Measurements from ENCODE around the gene SMIM36. TPM values are rescaled to one million over a fixed set of nuclear protein-coding genes. Genes with fewer than 3 reads are reported as not detected.

Gene SMIM36
- total RNA-seq, 4 donors from 2014 or later = not detected

- WGBS = 79% methylated on average over 4 of the region's 4 CpGs
- Histone ChIP-seq H3K27ac (replicated peaks in 1 of 4) (peak overlapping the region in 2 of 4 donors; percentile 54 to 60), H3K36me3 (peaks cover 10 to 42% (median 34%) of the 10 kb centered on the region in 4 donors), H3K27me3 (no peaks in the 10 kb centered on the region), H3K4me1 (peaks cover 29 to 59% (median 53%) of the 10 kb centered on the region in 4 donors), H3K4me3 (no peak overlapping the region), H3K9me3 (no peaks in the 10 kb centered on the region)
- no peak for DNase-seq (ENCODE audit: extremely low spot score)
- intact Hi-C loops (cut with DNase I) = loop anchor here (5.0 to 10.0 kb wide), 3 partner anchors 42 to 150 kb away; partner anchors contain the start of genes HLF and SMIM36
- TF ChIP-seq CTCF (IDR thresholded peaks at IDR 0.05) (no peak), POLR2A (IDR thresholded peaks at IDR 0.05; ENCODE audit: low read depth) (no peak), EP300 (IDR thresholded peaks at IDR 0.05) (no peak), POLR2AphosphoS5 (IDR thresholded peaks at IDR 0.05) (no peak)
These were observed 96.3 kb downstream of the SMIM36 start for GRCh38 chr17:55414983-55415382.

- no peaks in the 10 kb centered on the region for H3K27me3 ChIP-seq
- peaks cover 21 to 50% (median 44%) of the 10 kb centered on the region in 4 donors for H3K36me3 ChIP-seq
- intact Hi-C loops (cut with DNase I) = loop anchor here (5.0 to 10.0 kb wide), 2 partner anchors 43 to 149 kb away; partner anchors contain the start of gene HLF
- peaks cover 21 to 49% (median 43%) of the 10 kb centered on the region in 4 donors for H3K4me1 ChIP-seq
- no peak for TF ChIP-seq CTCF (IDR thresholded peaks at IDR 0.05)
- no peak for TF ChIP-seq POLR2A (IDR thresholded peaks at IDR 0.05; ENCODE audit: low read depth)
- no peak for TF ChIP-seq POLR2AphosphoS5 (IDR thresholded peaks at IDR 0.05)
- no peak for TF ChIP-seq EP300 (IDR thresholded peaks at IDR 0.05)
- H3K4me3 ChIP-seq = no peak overlapping the region
- no peak overlapping the region for H3K27ac ChIP-seq (replicated peaks in 1 of 4)
- H3K9me3 ChIP-seq = no peaks in the 10 kb centered on the region
- 95% methylated on average over 8 of the region's 8 CpGs for WGBS
- no peak for DNase-seq (ENCODE audit: extremely low spot score)
These were observed 97.3 kb downstream of the SMIM36 start for GRCh38 chr17:55413825-55414489.

- Histone ChIP-seq H3K4me3 (no peak overlapping the region), H3K9me3 (no peaks in the 10 kb centered on the region), H3K27ac (replicated peaks in 1 of 4) (peak overlapping the region in 3 of 4 donors; percentile 4 to 13 (median 7)), H3K27me3 (no peaks in the 10 kb centered on the region), H3K36me3 (peaks cover 39 to 75% (median 66%) of the 10 kb centered on the region in 4 donors), H3K4me1 (peaks cover 12 to 27% (median 20%) of the 10 kb centered on the region in 4 donors)
- WGBS = 75% methylated on average over 1 of the region's 1 CpG
- DNase-seq (ENCODE audit: extremely low spot score) = no peak
- TF ChIP-seq POLR2A (IDR thresholded peaks at IDR 0.05; ENCODE audit: low read depth) (no peak), EP300 (IDR thresholded peaks at IDR 0.05) (no peak), POLR2AphosphoS5 (IDR thresholded peaks at IDR 0.05) (no peak), CTCF (IDR thresholded peaks at IDR 0.05) (no peak)
- intact Hi-C loops (cut with DNase I) = loop anchor here (5.0 to 10.0 kb wide), 2 partner anchors 46 to 147 kb away; partner anchors contain the start of gene HLF
These were observed 99.8 kb downstream of the SMIM36 start for GRCh38 chr17:55411463-55411855.

GRCh38 chr17:55410722-55411462, 100.4 kb downstream of the SMIM36 start:
- Histone ChIP-seq H3K4me1 (peaks cover 8 to 21% (median 15%) of the 10 kb centered on the region in 4 donors), H3K27ac (replicated peaks in 1 of 4) (peak overlapping the region; percentile 7 to 27 (median 19)), H3K27me3 (no peaks in the 10 kb centered on the region), H3K36me3 (peaks cover 45 to 81% (median 71%) of the 10 kb centered on the region in 4 donors), H3K4me3 (no peak overlapping the region), H3K9me3 (no peaks in the 10 kb centered on the region)
- peak in 1 of 2 donors; percentile 55 for TF ChIP-seq POLR2AphosphoS5 (IDR thresholded peaks at IDR 0.05)
- TF ChIP-seq POLR2A (IDR thresholded peaks at IDR 0.05; ENCODE audit: low read depth) = no peak
- WGBS = 74% methylated on average over 5 of the region's 5 CpGs
- intact Hi-C loops (cut with DNase I) = loop anchor here (5.0 to 10.0 kb wide), 2 partner anchors 46 to 146 kb away; partner anchors contain the start of gene HLF
- no peak for DNase-seq (ENCODE audit: extremely low spot score)
